GM18498 (cell line): ENCODE measurements around the gene TAS2R5.
A peak's percentile ranks its signal among the peaks of the same experiment; 100 is the strongest.
"Not testable (repeated sequence)": the region's sequence is repeated elsewhere in the genome, so short reads cannot be mapped to it uniquely, and the experiment has no call there.

Experiments used
- ATAC-seq: cut with Tn5 transposase; IDR thresholded peaks from one replicate; pipeline ENCODE4 v1.9.1; 2021; ENCODE audit warnings: mild to moderate bottlenecking, moderate library complexity; ENCODE audit not compliant: unreplicated experiment

Gene TAS2R5, protein sequence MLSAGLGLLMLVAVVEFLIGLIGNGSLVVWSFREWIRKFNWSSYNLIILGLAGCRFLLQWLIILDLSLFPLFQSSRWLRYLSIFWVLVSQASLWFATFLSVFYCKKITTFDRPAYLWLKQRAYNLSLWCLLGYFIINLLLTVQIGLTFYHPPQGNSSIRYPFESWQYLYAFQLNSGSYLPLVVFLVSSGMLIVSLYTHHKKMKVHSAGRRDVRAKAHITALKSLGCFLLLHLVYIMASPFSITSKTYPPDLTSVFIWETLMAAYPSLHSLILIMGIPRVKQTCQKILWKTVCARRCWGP

DNA sequence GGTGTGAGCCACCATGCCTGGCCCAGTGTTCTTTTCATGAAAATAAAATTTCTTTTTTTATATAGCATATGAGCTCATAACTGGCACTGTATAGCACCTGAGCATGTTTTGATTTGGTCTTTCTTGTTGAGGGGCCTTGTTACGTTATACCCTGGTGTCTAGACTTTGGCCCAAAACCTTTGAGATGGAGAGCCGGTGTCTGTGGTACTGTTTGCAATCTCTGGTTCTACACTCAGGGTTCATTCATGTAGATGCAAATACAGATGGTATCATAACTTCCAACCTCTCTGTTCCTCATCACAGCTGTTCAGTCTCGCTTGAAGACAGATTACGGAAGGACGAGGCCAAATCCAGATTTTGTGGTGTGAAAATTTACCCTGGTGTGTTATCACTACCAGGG is at the start of gene TAS2R5:
Gene TAS2R5 (plus strand): TSS at position 301 of the 400 bp plus-strand sequence. CDS start 145 bp downstream, outside the sequence.
- no peak for ATAC-seq

- ATAC-seq = no peak
These were observed 47.8 kb upstream of the TAS2R5 start for GRCh38 chr7:141742229-141742628.

GRCh38 chr7:141744131-141744530 is 45.9 kb upstream of the TAS2R5 start:
- no peak for ATAC-seq

DNA sequence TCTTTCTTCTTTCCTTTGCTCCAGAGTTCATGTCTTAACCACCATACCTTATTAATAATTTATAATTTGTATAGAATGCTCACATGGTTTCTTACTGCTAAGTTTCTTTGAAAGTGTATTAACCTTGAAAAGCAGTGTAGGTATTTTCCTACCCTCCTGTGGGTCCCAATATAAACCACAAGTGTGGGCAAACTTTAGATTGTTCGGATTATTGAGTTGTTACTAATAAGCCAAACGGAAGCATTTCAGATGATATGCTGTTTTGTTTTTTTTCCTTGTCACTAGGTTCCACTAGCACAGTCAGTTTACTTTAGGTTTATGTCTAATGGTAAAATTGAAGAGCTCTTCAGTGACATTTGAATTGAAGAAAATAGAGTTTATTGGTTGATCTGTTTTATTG is 41.6 kb upstream of the TAS2R5 start:
- ATAC-seq = no peak

DNA sequence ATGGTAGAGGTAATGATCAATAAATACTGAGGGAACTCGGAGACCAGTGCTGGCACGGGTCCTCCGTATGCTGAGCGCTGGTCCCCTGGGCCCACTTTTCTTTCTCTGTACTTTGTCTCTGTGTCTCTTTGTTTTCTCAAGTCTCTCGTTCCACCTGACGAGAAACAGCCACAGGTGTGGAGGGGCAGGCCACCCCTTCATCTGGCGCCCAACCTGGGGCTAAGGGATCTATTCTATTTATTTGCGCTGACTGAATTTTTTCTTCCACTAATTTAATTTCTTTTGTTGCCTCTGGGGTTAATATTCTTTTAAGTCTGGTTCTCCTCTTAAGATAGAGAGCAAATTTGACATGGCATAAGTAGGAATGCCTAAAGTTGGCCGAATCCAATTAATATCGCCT is 38.1 kb upstream of the TAS2R5 start:
- ATAC-seq = not testable (repeated sequence)

- ATAC-seq = no peak
These were observed 37.4 kb upstream of the TAS2R5 start for GRCh38 chr7:141752634-141753033.

DNA sequence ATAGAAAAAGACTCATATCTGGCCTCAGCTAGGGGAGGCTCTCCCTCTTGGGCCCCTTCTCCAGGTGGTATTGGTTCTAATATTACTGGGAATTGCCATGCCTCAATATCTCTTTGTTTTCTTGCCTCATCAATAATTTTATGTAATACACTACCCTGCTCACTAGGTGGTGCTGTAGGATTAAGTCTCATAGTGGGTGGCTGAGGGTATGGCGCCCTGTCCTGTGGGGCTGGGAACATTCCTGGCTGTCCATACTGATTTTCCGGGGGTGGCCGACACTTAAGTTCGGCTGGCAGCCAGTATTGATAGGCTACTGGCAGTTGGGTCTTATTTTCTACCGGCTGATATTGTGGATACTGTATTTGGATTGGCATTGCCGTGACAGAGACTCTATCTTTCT is 35.1 kb upstream of the TAS2R5 start:
- no peak for ATAC-seq

DNA sequence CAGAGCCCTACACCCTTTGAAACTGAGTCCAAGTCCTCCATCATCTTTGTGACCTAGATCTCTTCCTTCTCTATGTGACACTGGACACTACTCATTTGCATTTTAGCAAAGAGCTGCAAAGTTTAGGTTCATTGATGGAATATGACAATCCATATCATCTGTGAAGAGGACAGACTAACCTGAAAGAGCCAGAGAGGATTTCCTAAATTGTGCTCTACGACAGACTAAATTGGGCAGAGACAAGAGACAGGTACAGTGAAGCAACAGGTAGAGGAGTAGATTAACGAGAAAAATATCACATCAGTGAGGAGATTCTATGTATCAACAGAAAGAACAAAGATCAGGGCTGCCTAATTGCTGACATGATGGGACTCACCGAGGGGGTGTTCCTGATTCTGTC is 26.2 kb upstream of the TAS2R5 start, which contains the start of gene TAS2R3:
Gene TAS2R3 (plus strand): TSS at position 301 of the 400 bp plus-strand sequence. CDS start 62 bp downstream, at position 363.
- ATAC-seq = no peak

GRCh38 chr7:141770083-141770583 is 19.9 kb upstream of the TAS2R5 start:
- not testable (repeated sequence) for ATAC-seq

GRCh38 chr7:141776374-141776773 is 13.6 kb upstream of the TAS2R5 start, which contains the start of gene TAS2R4:
Gene TAS2R4 (plus strand): TSS chr7:141776674. CDS start chr7:141778489, 1,815 bp downstream.
- ATAC-seq = no peak

- ATAC-seq = peak; percentile 71
These were observed 4.1 kb upstream of the TAS2R5 start for GRCh38 chr7:141785706-141786552.

- ATAC-seq = no peak
These were observed 1.7 kb upstream of the TAS2R5 start for GRCh38 chr7:141788296-141788695.

DNA sequence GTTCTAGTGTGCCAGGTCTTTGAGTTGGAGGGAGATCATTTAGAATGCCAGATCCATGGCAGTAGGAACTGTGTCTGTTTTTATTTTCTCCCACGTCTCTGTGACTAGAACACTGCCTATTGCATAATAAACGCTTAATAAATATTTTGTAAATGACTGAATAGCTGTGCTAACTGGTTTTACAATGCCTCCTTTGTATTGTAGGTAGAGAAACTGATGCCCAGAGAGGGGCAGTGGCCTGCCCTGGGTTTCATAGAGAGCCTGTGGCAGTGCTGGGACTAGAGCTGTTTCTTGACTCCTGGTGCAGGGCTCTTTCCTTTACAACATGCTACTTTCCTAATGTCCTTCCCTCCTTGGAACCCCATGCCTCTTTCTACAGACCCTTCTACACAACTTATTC is 2.5 kb downstream of the TAS2R5 start:
- ATAC-seq = no peak

- no peak for ATAC-seq
These were observed 30.1 kb downstream of the TAS2R5 start for GRCh38 chr7:141820067-141820466.

DNA sequence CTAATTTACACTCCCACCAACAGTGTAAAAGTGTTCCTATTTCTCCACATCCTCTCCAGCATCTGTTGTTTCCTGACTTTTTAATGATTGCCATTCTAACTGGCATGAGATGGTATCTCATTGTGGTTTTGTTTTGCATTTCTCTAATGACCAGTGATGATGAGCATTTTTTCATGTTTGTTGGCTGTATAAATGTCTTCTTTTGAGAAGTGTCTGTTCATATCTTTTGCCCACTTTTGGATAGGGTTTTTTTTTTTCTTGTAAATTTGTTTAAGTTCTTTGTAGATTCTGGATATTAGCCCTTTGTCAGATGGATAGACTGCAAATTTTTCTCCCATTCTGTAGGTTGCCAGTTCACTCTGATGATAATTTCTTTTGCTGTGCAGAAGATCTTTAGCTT is 32.4 kb downstream of the TAS2R5 start:
- ATAC-seq = not testable (repeated sequence)

DNA sequence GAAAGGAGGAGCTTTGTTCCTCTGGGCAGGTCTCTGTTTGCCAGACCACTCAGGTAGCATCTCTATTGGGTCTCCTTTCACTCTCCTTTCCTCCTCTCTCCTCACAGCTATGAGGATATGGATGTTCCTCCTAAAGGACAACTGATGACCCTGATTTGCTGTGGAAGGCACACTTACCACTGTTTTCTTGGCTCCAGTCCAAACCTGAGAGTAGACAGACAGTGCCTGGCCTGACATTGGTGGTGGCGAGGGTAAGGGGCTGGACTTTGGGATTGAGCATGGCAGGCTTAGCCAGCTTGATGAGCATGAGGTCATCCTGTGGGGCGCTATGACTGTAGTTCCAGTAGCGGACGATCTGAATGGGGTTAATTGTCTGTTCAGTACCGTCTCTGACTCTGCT is 47.7 kb downstream of the TAS2R5 start:
- no peak for ATAC-seq

- no peak for ATAC-seq
These were observed 48.6 kb downstream of the TAS2R5 start for GRCh38 chr7:141838581-141838980.

DNA sequence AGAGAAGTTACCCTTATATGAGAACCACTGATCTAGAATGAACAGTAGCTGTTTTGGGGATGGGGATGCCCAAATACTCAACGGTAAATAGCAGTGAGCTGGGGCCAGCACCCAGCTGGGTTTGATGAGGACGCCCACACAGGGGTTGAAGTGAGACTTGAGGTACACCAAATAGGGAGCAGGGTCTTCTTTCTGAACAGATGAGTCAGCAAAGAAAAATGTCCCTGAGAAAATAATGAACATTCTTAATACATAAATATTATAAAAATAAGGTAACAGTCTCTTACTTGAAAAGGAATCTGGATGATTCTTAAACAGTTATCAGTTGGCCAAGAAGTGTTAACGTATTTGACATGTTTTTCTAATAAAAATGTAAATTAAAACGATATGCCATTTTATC is 49.2 kb downstream of the TAS2R5 start:
- no peak for ATAC-seq

- ATAC-seq = no peak
These were observed 50.7 kb downstream of the TAS2R5 start for GRCh38 chr7:141840708-141841107.
